HG02678 (cell line): ENCODE data around the gene THRB.

Experiments
- ATAC-seq: cut with Tn5 transposase; IDR thresholded peaks from one replicate; pipeline ENCODE4 v1.9.1; 2021; ENCODE audit warnings: mild to moderate bottlenecking, moderate library complexity; ENCODE audit not compliant: unreplicated experiment

THRB gene

GRCh38 chr3:24494618-24495325 lies at the start of gene THRB:
Gene THRB, minus strand, starts transcription at chr3:24494850.
- ATAC-seq, result no peak

GRCh38 chr3:24541935-24542334 lies 47.3 kb upstream of the THRB start:
- no peak for ATAC-seq

- no peak for ATAC-seq
Measured at GRCh38 chr3:24540821-24541220, 46.2 kb upstream of the THRB start.

- ATAC-seq, result no peak
Measured at GRCh38 chr3:24539699-24540098, 45.0 kb upstream of the THRB start.

DNA sequence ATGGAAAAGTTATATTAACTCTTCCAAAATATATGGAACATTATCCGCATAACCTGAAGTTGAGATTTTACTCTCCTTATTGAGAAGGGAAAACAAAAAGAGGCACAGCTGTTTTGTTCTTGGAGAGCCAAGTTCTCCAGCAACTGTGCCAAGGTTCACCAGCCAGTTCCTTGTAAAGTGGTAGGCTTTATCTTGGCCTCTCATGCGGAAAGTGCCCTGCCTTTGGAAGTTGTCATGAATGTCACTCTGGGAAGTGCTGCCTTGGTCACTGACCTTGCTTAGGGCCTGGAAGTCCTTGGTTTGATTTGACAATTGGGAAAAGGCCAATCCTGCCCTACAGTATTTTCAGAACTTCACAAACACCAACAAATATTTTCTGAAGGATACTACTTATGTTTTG lies 44.2 kb upstream of the THRB start:
- no peak for ATAC-seq

DNA sequence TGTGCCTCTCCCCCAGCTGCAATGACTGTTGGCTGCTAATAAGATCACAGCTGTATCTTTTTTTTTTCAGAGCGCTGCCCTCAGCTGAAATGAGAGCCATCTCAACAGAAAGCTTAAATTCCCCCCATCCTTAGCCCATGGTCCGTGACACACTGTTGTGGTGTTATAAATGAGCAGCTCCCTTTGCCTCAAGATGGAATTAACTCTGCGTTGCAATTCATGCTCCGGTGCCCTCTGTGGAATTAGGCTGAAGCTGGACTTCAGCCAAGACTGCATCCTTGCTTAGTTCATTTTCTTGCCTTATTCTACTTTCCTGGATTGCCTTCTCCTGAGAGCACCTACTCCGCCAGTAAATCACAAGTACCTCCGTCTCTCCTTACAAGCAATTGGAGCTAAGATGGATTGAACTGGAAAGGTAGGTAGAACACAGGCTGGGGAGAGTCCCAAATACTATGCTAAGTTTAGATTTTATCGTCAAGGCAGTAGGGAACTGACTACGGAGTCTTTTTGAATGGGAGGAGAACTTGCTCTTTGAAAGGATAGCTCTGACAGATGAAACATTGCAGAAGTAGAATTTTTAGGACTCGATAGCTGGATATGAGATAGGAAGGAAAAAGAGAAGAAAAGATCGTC lies 39.0 kb upstream of the THRB start:
- ATAC-seq, result no peak

- ATAC-seq, result no peak
Measured at GRCh38 chr3:24530471-24530870, 35.8 kb upstream of the THRB start.

- no peak for ATAC-seq
Measured at GRCh38 chr3:24529210-24529609, 34.6 kb upstream of the THRB start.

GRCh38 chr3:24526640-24527212 lies 32.1 kb upstream of the THRB start:
- ATAC-seq, result no peak

- ATAC-seq, result no peak
Measured at GRCh38 chr3:24525557-24525956, 30.9 kb upstream of the THRB start.

GRCh38 chr3:24525022-24525421 lies 30.4 kb upstream of the THRB start:
- ATAC-seq, result no peak

DNA sequence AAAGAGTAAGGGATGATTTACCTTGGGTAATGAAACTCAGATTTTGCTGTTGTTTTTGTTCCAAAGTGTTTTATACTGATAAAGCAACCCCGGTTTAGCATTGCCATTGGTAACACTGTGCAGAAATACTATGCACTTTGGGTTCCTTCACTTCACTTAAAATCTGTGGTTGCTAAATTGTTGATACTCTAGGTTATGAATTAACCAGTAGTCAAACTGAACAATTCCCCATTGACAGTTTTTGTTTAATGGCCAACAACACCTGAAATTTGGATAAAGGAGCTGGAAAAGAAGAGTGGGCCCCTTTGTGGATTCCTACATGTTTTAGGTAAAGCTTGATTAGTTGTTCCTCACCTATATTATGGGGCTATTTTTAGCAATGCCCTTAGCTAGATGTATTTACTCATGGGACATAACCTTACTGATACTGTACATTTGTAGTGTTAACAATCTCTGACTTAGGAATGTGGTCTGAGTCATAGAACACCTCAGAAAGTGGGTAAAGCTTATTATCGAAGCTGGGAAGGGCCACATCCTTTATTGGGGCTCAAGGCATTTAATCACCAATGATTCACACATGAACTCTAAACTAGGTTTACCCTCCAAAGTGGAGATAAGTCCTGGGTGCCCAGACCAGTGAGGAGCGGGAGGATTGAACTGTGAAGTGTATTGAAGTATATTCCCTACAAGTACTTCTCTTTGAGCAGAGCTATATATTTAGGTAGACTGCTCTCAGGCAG lies 29.5 kb upstream of the THRB start:
- no peak for ATAC-seq

- ATAC-seq, result no peak
Measured at GRCh38 chr3:24523215-24523614, 28.6 kb upstream of the THRB start.

- no peak for ATAC-seq
Measured at GRCh38 chr3:24522146-24522579, 27.5 kb upstream of the THRB start.

GRCh38 chr3:24521420-24522145 lies 26.9 kb upstream of the THRB start:
- no peak for ATAC-seq

GRCh38 chr3:24520976-24521419 lies 26.3 kb upstream of the THRB start:
- no peak for ATAC-seq

DNA sequence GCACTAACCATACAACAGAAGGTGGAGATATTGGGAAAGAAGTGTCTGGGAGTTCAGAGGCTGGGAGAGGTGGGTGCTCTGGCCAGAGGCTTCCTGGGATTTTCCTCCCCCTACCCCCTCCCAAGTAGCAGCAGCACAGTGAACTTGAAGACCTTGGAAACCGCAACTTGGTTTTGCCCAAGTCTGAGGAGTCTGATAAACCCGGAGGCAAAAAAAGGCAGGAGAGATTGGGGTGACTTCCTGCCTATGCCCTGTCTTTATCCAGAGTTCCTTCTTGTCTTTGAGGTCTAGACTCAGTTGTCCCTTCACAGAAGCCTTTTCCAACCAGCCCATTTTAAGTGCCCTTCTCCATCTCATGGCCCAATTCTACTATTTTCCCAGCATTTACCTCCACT lies 25.4 kb upstream of the THRB start:
- ATAC-seq, result no peak

DNA sequence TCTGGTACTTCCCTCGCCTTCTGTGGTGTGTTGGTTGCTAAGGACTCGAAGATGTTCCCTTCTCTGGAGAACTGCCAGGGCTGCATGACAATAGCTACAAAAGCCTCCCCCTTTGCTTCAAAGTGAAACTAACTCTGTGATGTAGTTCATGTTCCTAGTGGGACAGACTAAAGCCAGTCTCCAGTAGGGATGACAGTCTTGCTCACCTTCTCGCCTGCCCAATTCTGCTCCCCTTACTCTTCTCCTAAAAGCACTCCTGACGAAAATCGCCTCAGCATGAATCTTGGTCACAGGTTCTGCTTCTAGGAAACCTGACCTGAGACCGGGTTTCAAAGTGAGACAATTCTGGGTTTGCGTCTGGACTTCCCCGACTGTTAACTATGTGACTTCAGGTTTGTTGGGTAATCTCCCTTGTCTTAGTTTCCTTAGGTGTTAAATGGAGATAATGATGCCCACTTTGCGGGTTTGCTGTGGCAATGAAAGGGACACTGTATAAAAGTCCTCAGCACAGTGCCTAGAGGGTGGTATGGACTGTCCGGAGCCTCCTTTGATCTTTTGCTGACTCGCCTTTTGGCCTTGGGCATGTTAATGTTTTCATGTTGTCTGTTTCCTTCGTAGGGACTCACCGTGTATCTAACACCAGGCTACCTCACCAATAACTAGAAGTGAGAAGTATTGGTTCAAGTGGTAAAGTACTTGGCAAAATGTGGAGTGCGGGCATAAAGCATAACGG lies 24.9 kb upstream of the THRB start:
- peak; percentile 40 for ATAC-seq

- ATAC-seq, result no peak
Measured at GRCh38 chr3:24518990-24519367, 24.3 kb upstream of the THRB start.

DNA sequence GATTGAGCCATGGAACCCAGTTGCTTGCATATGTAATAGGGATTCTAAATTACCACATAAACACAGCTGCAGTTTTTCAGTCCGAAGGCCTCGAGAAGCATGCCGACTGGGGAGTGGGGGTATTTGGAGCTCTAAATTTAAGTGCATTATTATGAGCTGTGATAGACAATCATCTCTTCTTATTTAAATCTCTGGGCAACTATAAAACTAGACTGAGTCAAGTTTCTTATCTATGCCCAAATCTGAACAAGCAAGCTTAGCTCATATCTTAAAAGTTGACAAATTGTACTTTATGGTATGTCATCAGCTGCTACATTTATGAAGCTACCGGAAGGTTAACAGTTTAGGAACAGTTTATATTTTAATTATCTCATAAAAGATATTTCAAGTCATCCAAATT lies 19.5 kb upstream of the THRB start:
- no peak for ATAC-seq
